Caco-2 (cell line): Measurements from ENCODE around the gene OLFM2. TPM values are rescaled to one million over a fixed set of nuclear protein-coding genes. Genes with fewer than 3 reads are reported as not detected.
"Not testable (repeated sequence)": the region's sequence is repeated elsewhere in the genome, so short reads cannot be mapped to it uniquely, and the experiment has no call there.

Experiments used
- BruUV-seq: library from RNA; stranded (reverse); fragments of 400-500 nt; replicated peaks from 2 replicates; lab custom pipeline; 2021; lab: Mats Ljungman, UMichigan
- CTCF ChIA-PET: fragments of 300-600 bp; sonication (Branson Sonifier 250); formaldehyde crosslinking; loops from one replicate; lab custom pipeline; 2022; ENCODE audit warnings: antibody characterized with exemption; lab: Charles Lee
- POLR2A ChIA-PET: fragments of 300-600 bp; sonication (Branson Sonifier 250); formaldehyde crosslinking; loops from one replicate; lab custom pipeline; 2022; ENCODE audit warnings: antibody characterized with exemption; lab: Charles Lee
- DNase-seq, 2 experiments: peaks; one replicate each; pipeline versions ENCODE4 v3.0.0 to v3.0.0-alpha.2; 2020 to 2022
- H3K27me3 ChIP-seq: replicated peaks from 2 replicates; pipeline ENCODE4 v1.6.0; 2011; ENCODE audit warnings: low read length; ENCODE audit not compliant: control insufficient read depth, insufficient read depth
- H3K36me3 ChIP-seq: 2 replicates; pipeline ENCODE4 v1.5.1; 2011; ENCODE audit warnings: low read length; ENCODE audit not compliant: control insufficient read depth, insufficient read depth
- H3K4me1 ChIP-seq: fragments of 250-450 bp; sonication (Bioruptor Pico); 2 replicates; pipeline ENCODE4 v1.5.1; 2020; ENCODE audit warnings: mild to moderate bottlenecking
- H3K4me3 ChIP-seq: 2 replicates; pipeline ENCODE4 v1.5.1; 2011; ENCODE audit warnings: low read depth, mild to moderate bottlenecking, control low read depth, low read length
- H3K9me3 ChIP-seq: fragments of 250-450 bp; sonication (Bioruptor Pico); 2 replicates; pipeline ENCODE4 v1.5.1; 2020; ENCODE audit warnings: mild to moderate bottlenecking, moderate library complexity
- H3K27ac Mint-ChIP-seq: one replicate; pipeline ENCODE4 v1.8.0; 2022; ENCODE audit warnings: mixed read lengths; ENCODE audit not compliant: unreplicated experiment
- H3K27me3 Mint-ChIP-seq: one replicate; pipeline ENCODE4 v1.8.0; 2022; ENCODE audit warnings: mixed read lengths; ENCODE audit not compliant: insufficient read depth, unreplicated experiment
- H3K36me3 Mint-ChIP-seq: one replicate; pipeline ENCODE4 v1.8.0; 2022; ENCODE audit warnings: mild to moderate bottlenecking, mixed read lengths; ENCODE audit not compliant: insufficient read depth, unreplicated experiment
- H3K4me1 Mint-ChIP-seq: one replicate; pipeline ENCODE4 v1.8.0; 2022; ENCODE audit warnings: low read depth, mixed read lengths; ENCODE audit not compliant: unreplicated experiment
- H3K4me3 Mint-ChIP-seq: one replicate; pipeline ENCODE4 v1.8.0; 2022; ENCODE audit warnings: mild to moderate bottlenecking, moderate library complexity, mixed read lengths; ENCODE audit not compliant: unreplicated experiment
- H3K9me3 Mint-ChIP-seq: one replicate; pipeline ENCODE4 v1.8.0; 2022; ENCODE audit warnings: mixed read lengths; ENCODE audit not compliant: unreplicated experiment
- intact Hi-C: fragments of 100-400 bp; cut with micrococcal nuclease; formaldehyde crosslinking; loops from one replicate; pipeline ENCODE4 v1.10.0; 2022; ENCODE audit not compliant: unreplicated experiment
- total RNA-seq: library from RNA; stranded (reverse); gene quantifications from 2 replicates; pipeline ENCODE4 v1.2.3, GENCODE V29; 2022
- TF ChIP-seq, protein P1 (sequence below), 2 experiments: fragments of 200-600 bp in 1 of 2; IDR thresholded peaks; 1 replicate in 1 of 2; 2 replicates in 1 of 2; pipeline versions ENCODE4 v1.5.1 to v1.8.0; 2011 to 2022; ENCODE audit warnings: antibody characterized with exemption in 1 of 2, control low read depth in 1 of 2, inconsistent platforms in 1 of 2, low read depth in 1 of 2, low read length in 1 of 2, mild to moderate bottlenecking in 1 of 2, moderate library complexity in 1 of 2; ENCODE audit not compliant: insufficient read depth in 1 of 2, severe bottlenecking in 1 of 2, unreplicated experiment in 1 of 2

OLFM2 gene
- total RNA-seq, 1 experiment from 2014 or later: 0.34 TPM

- Histone ChIP-seq H3K27me3 (no peaks in the 10 kb centered on the region), H3K4me1 (no peaks in the 10 kb centered on the region), H3K9me3 (no peaks in the 10 kb centered on the region), H3K4me3 (no peak overlapping the region), H3K36me3 (no peaks in the 10 kb centered on the region)
- no peaks in the 10 kb centered on the region for H3K36me3 Mint-ChIP-seq
- DNase-seq: no peak
- CTCF ChIA-PET: interaction anchor here (0.6 kb wide), 1 partner anchor 48 kb away, joined by 4 read pairs; no protein-coding TSS in a partner anchor
- no peaks in the 10 kb centered on the region for H3K4me1 Mint-ChIP-seq
- TF ChIP-seq, protein P1, sequence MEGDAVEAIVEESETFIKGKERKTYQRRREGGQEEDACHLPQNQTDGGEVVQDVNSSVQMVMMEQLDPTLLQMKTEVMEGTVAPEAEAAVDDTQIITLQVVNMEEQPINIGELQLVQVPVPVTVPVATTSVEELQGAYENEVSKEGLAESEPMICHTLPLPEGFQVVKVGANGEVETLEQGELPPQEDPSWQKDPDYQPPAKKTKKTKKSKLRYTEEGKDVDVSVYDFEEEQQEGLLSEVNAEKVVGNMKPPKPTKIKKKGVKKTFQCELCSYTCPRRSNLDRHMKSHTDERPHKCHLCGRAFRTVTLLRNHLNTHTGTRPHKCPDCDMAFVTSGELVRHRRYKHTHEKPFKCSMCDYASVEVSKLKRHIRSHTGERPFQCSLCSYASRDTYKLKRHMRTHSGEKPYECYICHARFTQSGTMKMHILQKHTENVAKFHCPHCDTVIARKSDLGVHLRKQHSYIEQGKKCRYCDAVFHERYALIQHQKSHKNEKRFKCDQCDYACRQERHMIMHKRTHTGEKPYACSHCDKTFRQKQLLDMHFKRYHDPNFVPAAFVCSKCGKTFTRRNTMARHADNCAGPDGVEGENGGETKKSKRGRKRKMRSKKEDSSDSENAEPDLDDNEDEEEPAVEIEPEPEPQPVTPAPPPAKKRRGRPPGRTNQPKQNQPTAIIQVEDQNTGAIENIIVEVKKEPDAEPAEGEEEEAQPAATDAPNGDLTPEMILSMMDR (IDR thresholded peaks at IDR 0.05; ENCODE audit: insufficient read depth in 1 of 2, low read depth in 1 of 2, low read length in 1 of 2, severe bottlenecking in 1 of 2, unreplicated experiment in 1 of 2): no peak
- POLR2A ChIA-PET: no interaction called here
- H3K4me3 Mint-ChIP-seq: no peak overlapping the region
- intact Hi-C loops: no loop called here
- H3K27ac Mint-ChIP-seq: no peak overlapping the region
- no peaks in the 10 kb centered on the region for H3K27me3 Mint-ChIP-seq
- H3K9me3 Mint-ChIP-seq: no peaks in the 10 kb centered on the region
- no TSS peak for BruUV-seq
These were observed 16.0 kb upstream of the OLFM2 start for GRCh38 chr19:9952276-9952675.

DNA sequence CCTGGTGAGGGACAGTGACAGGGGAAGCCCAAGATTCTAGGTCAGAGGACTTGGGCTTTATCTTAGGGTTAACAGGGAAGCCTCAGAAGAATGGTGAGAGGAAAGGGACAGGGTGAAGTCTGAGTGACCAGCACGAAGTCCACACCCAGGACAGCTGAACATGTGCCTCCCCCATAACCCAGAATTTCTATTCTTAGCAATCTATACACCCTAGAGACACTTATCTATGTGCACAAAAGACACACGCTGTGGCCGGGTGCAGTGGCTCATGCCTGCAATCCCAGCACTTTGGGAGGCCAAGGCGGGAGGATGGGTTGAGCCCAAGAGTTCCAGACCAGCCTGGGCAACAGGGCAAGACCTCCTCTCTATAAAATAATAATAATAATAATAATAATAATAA, 11.1 kb upstream of the OLFM2 start:
- CTCF ChIA-PET: interaction anchor here (0.6 kb wide), 1 partner anchor 63 kb away, joined by 5 read pairs; the partner anchor contains the start of gene COL5A3
- POLR2A ChIA-PET: no interaction called here
- H3K36me3 Mint-ChIP-seq: no peaks in the 10 kb centered on the region
- no peaks in the 10 kb centered on the region for H3K4me1 ChIP-seq
- no peak overlapping the region for H3K27ac Mint-ChIP-seq
- TF ChIP-seq, protein P1 (IDR thresholded peaks at IDR 0.05; ENCODE audit: insufficient read depth in 1 of 2, low read depth in 1 of 2, low read length in 1 of 2, severe bottlenecking in 1 of 2, unreplicated experiment in 1 of 2): no peak
- DNase-seq: no peak
- H3K9me3 ChIP-seq: no peaks in the 10 kb centered on the region
- no peaks in the 10 kb centered on the region for H3K27me3 ChIP-seq
- H3K4me3 ChIP-seq: no peak overlapping the region
- intact Hi-C loops: no loop called here
- peaks cover 9% of the 10 kb centered on the region for H3K4me1 Mint-ChIP-seq
- no peaks in the 10 kb centered on the region for H3K9me3 Mint-ChIP-seq
- H3K27me3 Mint-ChIP-seq: peaks cover 9% of the 10 kb centered on the region
- no TSS peak for BruUV-seq
- no peaks in the 10 kb centered on the region for H3K36me3 ChIP-seq
- H3K4me3 Mint-ChIP-seq: no peak overlapping the region

GRCh38 chr19:9946528-9947125, 10.3 kb upstream of the OLFM2 start:
- H3K27me3 ChIP-seq, BruUV-seq, H3K9me3 ChIP-seq, H3K27ac Mint-ChIP-seq, H3K4me3 ChIP-seq, intact Hi-C loops, H3K36me3 Mint-ChIP-seq, DNase-seq, H3K4me3 Mint-ChIP-seq, H3K27me3 Mint-ChIP-seq, H3K4me1 Mint-ChIP-seq, POLR2A ChIA-PET, H3K36me3 ChIP-seq, H3K9me3 Mint-ChIP-seq, H3K4me1 ChIP-seq: not testable (repeated sequence)
- CTCF ChIA-PET: interaction anchor here (0.6 kb wide), 1 partner anchor 64 kb away, joined by 5 read pairs; the partner anchor contains the start of gene COL5A3
